HG02798 (cell line): ENCODE measurements around the gene E2F6.
"Not testable (repeated sequence)": the region's sequence is repeated elsewhere in the genome, so short reads cannot be mapped to it uniquely, and the experiment has no call there.

Experiments used
- ATAC-seq: cut with Tn5 transposase; IDR thresholded peaks from one replicate; pipeline ENCODE4 v1.9.1; 2021; ENCODE audit warnings: mild to moderate bottlenecking; ENCODE audit not compliant: unreplicated experiment, poor library complexity

The E2F6 gene

GRCh38 chr2:11417946-11418585 is 47.9 kb downstream of the E2F6 start:
- no peak for ATAC-seq

GRCh38 chr2:11416931-11417330 is 49.0 kb downstream of the E2F6 start:
- ATAC-seq: no peak

- ATAC-seq: no peak
Measured at GRCh38 chr2:11416186-11416585, 49.8 kb downstream of the E2F6 start.

- ATAC-seq: no peak
Measured at GRCh38 chr2:11414372-11415124, 51.4 kb downstream of the E2F6 start.

- ATAC-seq: no peak
Measured at GRCh38 chr2:11412449-11412810, 53.5 kb downstream of the E2F6 start.

- ATAC-seq: no peak
Measured at GRCh38 chr2:11411768-11412448, 54.1 kb downstream of the E2F6 start.

GRCh38 chr2:11411244-11411643 is 54.7 kb downstream of the E2F6 start:
- ATAC-seq: no peak

- ATAC-seq: no peak
Measured at GRCh38 chr2:11410101-11410500, 55.9 kb downstream of the E2F6 start.

GRCh38 chr2:11409572-11409959 is 56.4 kb downstream of the E2F6 start:
- no peak for ATAC-seq

- ATAC-seq: no peak
Measured at GRCh38 chr2:11408959-11409571, 56.9 kb downstream of the E2F6 start.

GRCh38 chr2:11407413-11407812 is 58.5 kb downstream of the E2F6 start:
- no peak for ATAC-seq

GRCh38 chr2:11406958-11407381 is 59.0 kb downstream of the E2F6 start:
- ATAC-seq: no peak

GRCh38 chr2:11406267-11406957 is 59.5 kb downstream of the E2F6 start:
- ATAC-seq: no peak

- ATAC-seq: no peak
Measured at GRCh38 chr2:11405599-11406266, 60.2 kb downstream of the E2F6 start.

GRCh38 chr2:11405074-11405406 is 60.9 kb downstream of the E2F6 start:
- not testable (repeated sequence) for ATAC-seq

GRCh38 chr2:11404376-11405073 is 61.4 kb downstream of the E2F6 start:
- no peak for ATAC-seq

GRCh38 chr2:11402436-11402835 is 63.5 kb downstream of the E2F6 start:
- ATAC-seq: no peak

GRCh38 chr2:11399438-11399762 is 66.6 kb downstream of the E2F6 start:
- no peak for ATAC-seq

- no peak for ATAC-seq
Measured at GRCh38 chr2:11398750-11399437, 67.1 kb downstream of the E2F6 start.
